CD4-positive, alpha-beta T cell (primary cell): ENCODE results near the gene REPIN1. TPM values are rescaled to one million over a fixed set of nuclear protein-coding genes. Genes with fewer than 3 reads are reported as not detected.

Source experiments
- ATAC-seq: fragments of 200-7000 bp; cut with Tn5 transposase; one replicate; pipeline ENCODE4 v1.10.0; 2022; ENCODE audit warnings: mild to moderate bottlenecking; ENCODE audit not compliant: poor library complexity
- CTCF ChIA-PET: fragments of 350-600 bp; sonication (Branson Sonifier 250); formaldehyde crosslinking; loops from one replicate; lab custom pipeline; 2021; ENCODE audit warnings: antibody characterized with exemption, inconsistent platforms; lab: Charles Lee
- POLR2A ChIA-PET: fragments of 350-600 bp; sonication (Branson Sonifier 250); formaldehyde crosslinking; loops from one replicate; lab custom pipeline; 2021; ENCODE audit warnings: antibody characterized with exemption, inconsistent platforms; lab: Charles Lee
- DNase-seq, 14 experiments: peaks; one replicate each; pipeline ENCODE4 v3.0.0-alpha.2; 2013 to 2020; ENCODE audit warnings: mixed read lengths in 2 of 14
- H3K27ac ChIP-seq, 2 donors: one replicate each; pipeline versions ENCODE4 v1.5.1 to v1.7.0; 2013; ENCODE audit warnings: low read length in 2 of 2, low read depth in 1 of 2, mild to moderate bottlenecking in 1 of 2
- H3K27me3 ChIP-seq, 2 experiments: 1 replicate in 1 of 2; 2 replicates in 1 of 2; pipeline versions ENCODE4 v1.6.1 to v1.7.0; 2013; ENCODE audit warnings: low read length in 2 of 2, control low read depth in 1 of 2, mild to moderate bottlenecking in 1 of 2, moderate library complexity in 1 of 2; ENCODE audit not compliant: insufficient read depth in 2 of 2, control insufficient read depth in 1 of 2
- H3K36me3 ChIP-seq: one replicate; pipeline ENCODE4 v1.6.1; 2013; ENCODE audit warnings: low read length, control low read depth; ENCODE audit not compliant: insufficient read depth
- H3K4me1 ChIP-seq: one replicate; pipeline ENCODE4 v1.6.1; 2013; ENCODE audit warnings: low read length, control low read depth; ENCODE audit not compliant: insufficient read depth
- H3K4me3 ChIP-seq: one replicate; pipeline ENCODE4 v1.5.1; 2013; ENCODE audit warnings: mild to moderate bottlenecking, low read length, moderate library complexity
- H3K9me3 ChIP-seq, 2 experiments: 1 replicate in 1 of 2; 2 replicates in 1 of 2; pipeline versions ENCODE4 v1.6.1 to v1.7.0; 2013; ENCODE audit warnings: low read length in 2 of 2, mild to moderate bottlenecking in 2 of 2, control low read depth in 1 of 2, moderate library complexity in 1 of 2; ENCODE audit not compliant: control insufficient read depth in 1 of 2, insufficient read depth in 1 of 2
- H3K27ac Mint-ChIP-seq: one replicate; pipeline ENCODE4 v1.8.0; 2020; ENCODE audit warnings: mixed read lengths
- H3K27me3 Mint-ChIP-seq: one replicate; pipeline ENCODE4 v1.8.0; 2021; ENCODE audit warnings: mixed read lengths
- H3K36me3 Mint-ChIP-seq: one replicate; pipeline ENCODE4 v1.8.0; 2021; ENCODE audit warnings: low read depth, mixed read lengths
- H3K4me1 Mint-ChIP-seq: one replicate; pipeline ENCODE4 v1.8.0; 2021; ENCODE audit warnings: low read depth, mixed read lengths
- H3K4me3 Mint-ChIP-seq: one replicate; pipeline ENCODE4 v1.8.0; 2020; ENCODE audit warnings: mild to moderate bottlenecking, mixed read lengths
- H3K9me3 Mint-ChIP-seq: one replicate; pipeline ENCODE4 v1.8.0; 2020; ENCODE audit warnings: mixed read lengths
- intact Hi-C, 2 experiments: fragments of 100-400 bp; cut with DNase I in 1 of 2; cut with micrococcal nuclease in 1 of 2; formaldehyde crosslinking; loops; one replicate each; pipeline versions ENCODE4 v1.15.1 to v1.9.0; 2023 to 2025; cut with DNase I, micrococcal nuclease
- total RNA-seq, 174 experiments: library from RNA in 2 of 174; stranded (reverse) in 2 of 174; gene quantifications; one replicate each; pipeline ENCODE4 v1.2.3 and lab custom pipeline; 2021 to 2026
- TF ChIP-seq, protein P1 (sequence below): fragments of 200-600 bp; IDR thresholded peaks from one replicate; pipeline ENCODE4 v1.8.0; 2022; ENCODE audit warnings: antibody characterized with exemption, mild to moderate bottlenecking

Gene REPIN1
- total RNA-seq, 2 experiments from 2014 or later = 58.2 to 59.8 TPM

DNA sequence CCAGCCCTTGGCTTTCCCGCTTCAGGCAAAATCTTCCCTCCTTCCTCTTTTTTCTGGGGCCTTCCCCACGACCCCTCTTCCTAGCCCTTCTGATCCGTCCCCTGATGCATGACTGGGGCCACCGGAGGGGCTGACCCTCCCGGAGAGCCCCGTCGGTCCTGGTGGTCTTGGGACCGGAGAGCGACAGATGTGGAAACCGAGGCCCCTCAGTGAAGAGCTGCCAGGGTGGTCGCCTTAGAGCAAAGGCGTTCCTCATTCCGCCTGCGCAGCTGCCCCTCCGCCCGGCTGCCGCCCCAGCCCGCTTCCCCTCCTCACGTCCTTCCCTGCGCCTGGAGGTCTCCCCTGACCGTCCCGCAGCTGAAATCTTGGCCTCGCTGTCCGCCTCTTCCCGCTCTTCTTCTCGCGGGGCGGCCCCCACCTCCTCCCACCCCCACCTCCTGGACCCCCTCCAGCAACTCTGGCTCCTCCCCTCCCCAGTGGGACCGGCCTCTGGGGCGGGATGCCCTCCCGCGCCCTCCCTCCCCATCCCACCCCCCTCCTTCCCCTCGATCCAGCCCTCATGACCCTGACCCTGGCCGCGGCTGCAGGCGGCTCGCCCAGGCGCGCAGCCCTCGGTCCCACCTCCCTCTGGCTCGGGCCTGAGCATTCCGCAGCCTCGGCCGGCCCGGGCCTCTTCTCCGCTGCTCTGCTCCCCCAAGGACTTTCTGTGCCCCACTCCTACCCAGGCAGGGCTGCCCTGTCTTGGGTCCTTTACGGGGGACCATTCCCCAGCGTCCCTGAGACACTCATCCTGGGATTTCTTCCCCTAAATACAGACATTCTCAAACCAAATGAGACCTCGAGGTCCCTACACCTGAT, 27.1 kb upstream of the REPIN1 start, which contains the start of gene RARRES2:
TSS of gene RARRES2 (minus strand) at position 367 of the 858 bp plus-strand sequence. CDS start 1,020 bp downstream, outside the sequence.
- H3K4me3 ChIP-seq = no peak within 1 kb of the TSS
- POLR2A ChIA-PET = no interaction called here
- no peak within 1 kb of the TSS for H3K27ac ChIP-seq
- H3K27ac Mint-ChIP-seq = no peak within 1 kb of the TSS
- ATAC-seq (no peak), DNase-seq (no peak)
- intact Hi-C loops = no loop called here
- no peaks in the 10 kb centered on the region for H3K9me3 Mint-ChIP-seq
- peaks cover 6% of the 10 kb centered on the region for H3K4me1 ChIP-seq
- H3K4me1 Mint-ChIP-seq = no peaks in the 10 kb centered on the region
- CTCF ChIA-PET = no interaction called here
- no peak within 1 kb of the TSS for H3K4me3 Mint-ChIP-seq
- peaks cover 5% of the 10 kb centered on the region for H3K36me3 ChIP-seq
- H3K27me3 ChIP-seq = peaks cover 26 to 31% of the 10 kb centered on the region in 2 experiments
- H3K9me3 ChIP-seq = peaks cover 4 to 9% of the 10 kb centered on the region in 2 experiments
- TF ChIP-seq, protein P1, sequence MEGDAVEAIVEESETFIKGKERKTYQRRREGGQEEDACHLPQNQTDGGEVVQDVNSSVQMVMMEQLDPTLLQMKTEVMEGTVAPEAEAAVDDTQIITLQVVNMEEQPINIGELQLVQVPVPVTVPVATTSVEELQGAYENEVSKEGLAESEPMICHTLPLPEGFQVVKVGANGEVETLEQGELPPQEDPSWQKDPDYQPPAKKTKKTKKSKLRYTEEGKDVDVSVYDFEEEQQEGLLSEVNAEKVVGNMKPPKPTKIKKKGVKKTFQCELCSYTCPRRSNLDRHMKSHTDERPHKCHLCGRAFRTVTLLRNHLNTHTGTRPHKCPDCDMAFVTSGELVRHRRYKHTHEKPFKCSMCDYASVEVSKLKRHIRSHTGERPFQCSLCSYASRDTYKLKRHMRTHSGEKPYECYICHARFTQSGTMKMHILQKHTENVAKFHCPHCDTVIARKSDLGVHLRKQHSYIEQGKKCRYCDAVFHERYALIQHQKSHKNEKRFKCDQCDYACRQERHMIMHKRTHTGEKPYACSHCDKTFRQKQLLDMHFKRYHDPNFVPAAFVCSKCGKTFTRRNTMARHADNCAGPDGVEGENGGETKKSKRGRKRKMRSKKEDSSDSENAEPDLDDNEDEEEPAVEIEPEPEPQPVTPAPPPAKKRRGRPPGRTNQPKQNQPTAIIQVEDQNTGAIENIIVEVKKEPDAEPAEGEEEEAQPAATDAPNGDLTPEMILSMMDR = no peak
- peaks cover 6% of the 10 kb centered on the region for H3K36me3 Mint-ChIP-seq
- peaks cover 38% of the 10 kb centered on the region for H3K27me3 Mint-ChIP-seq

DNA sequence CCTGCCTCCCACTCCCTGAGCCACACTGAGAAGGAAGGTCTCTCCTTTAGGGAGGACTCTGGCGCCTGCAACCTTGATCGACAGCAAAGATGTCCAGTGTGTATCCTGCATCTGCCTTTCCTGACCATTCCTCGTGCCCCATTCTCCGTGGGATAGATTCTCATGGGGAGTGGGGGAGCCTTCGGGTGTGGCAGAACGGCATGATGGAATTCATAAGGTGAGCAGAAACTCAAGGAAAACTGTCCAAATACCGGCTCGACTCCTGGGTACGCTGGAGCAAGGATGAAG, 26.6 kb upstream of the REPIN1 start:
- Histone ChIP-seq H3K27ac (no peak overlapping the region), H3K27me3 (peaks cover 26 to 31% of the 10 kb centered on the region in 2 experiments), H3K9me3 (peaks cover 4 to 9% of the 10 kb centered on the region in 2 experiments), H3K36me3 (peaks cover 3% of the 10 kb centered on the region), H3K4me1 (peaks cover 6% of the 10 kb centered on the region), H3K4me3 (no peak overlapping the region)
- intact Hi-C loops = no loop called here
- no peak for DNase-seq
- Mint-ChIP-seq H3K27me3 (peaks cover 41% of the 10 kb centered on the region), H3K36me3 (peaks cover 6% of the 10 kb centered on the region), H3K4me1 (no peaks in the 10 kb centered on the region), H3K27ac (no peak overlapping the region), H3K4me3 (no peak overlapping the region), H3K9me3 (no peaks in the 10 kb centered on the region)
- ChIA-PET POLR2A (no interaction called here), CTCF (no interaction called here)
- TF ChIP-seq, protein P1 = no peak
- ATAC-seq = no peak

DNA sequence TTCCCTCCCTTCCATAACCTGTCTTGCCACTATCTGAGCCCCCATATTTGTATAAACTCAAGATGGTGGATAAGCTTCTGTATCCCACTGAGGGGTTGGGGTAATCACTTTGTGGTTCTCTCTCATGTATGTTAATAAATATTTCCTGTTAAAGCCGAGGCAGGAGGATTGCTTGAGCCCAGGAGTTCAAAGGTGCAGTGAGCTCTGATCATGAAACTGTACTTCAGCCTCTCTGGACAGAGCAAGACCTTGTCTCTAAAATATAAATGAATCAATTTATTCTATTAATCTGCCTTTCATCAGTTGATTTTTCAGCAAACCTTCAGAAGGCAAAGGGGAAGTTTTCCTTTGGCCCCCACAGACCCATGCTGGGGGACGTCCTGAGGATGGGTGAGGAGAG, 25.4 kb upstream of the REPIN1 start:
- Histone ChIP-seq H3K27me3 (peaks cover 26 to 31% of the 10 kb centered on the region in 2 experiments), H3K36me3 (no peaks in the 10 kb centered on the region), H3K27ac (no peak overlapping the region), H3K4me3 (no peak overlapping the region), H3K4me1 (peaks cover 6% of the 10 kb centered on the region), H3K9me3 (peaks cover 4 to 9% of the 10 kb centered on the region in 2 experiments)
- Mint-ChIP-seq H3K27ac (no peak overlapping the region), H3K36me3 (peaks cover 6% of the 10 kb centered on the region), H3K4me1 (no peaks in the 10 kb centered on the region), H3K27me3 (peaks cover 41% of the 10 kb centered on the region), H3K4me3 (no peak overlapping the region), H3K9me3 (no peaks in the 10 kb centered on the region)
- TF ChIP-seq, protein P1 = no peak
- ATAC-seq (no peak), DNase-seq (no peak)
- CTCF ChIA-PET = no interaction called here
- intact Hi-C loops = no loop called here
- POLR2A ChIA-PET = no interaction called here
